GM23248 (cell line): ENCODE results near the gene CLDN14.

Experiments used
- EZH2 ChIP-seq: fragments of 200-600 bp; sonication (generic); IDR thresholded peaks from 2 replicates; pipeline ENCODE4 v1.6.1; 2018; ENCODE audit warnings: antibody characterized with exemption, mild to moderate bottlenecking; ENCODE audit not compliant: insufficient read depth, poor library complexity, severe bottlenecking
- EZH2phosphoT487 ChIP-seq: fragments of 200-600 bp; sonication (generic); IDR thresholded peaks from 2 replicates; pipeline ENCODE4 v1.6.1; 2018; ENCODE audit warnings: antibody characterized with exemption, moderate library complexity, mild to moderate bottlenecking, low read depth; ENCODE audit not compliant: insufficient read depth

DNA sequence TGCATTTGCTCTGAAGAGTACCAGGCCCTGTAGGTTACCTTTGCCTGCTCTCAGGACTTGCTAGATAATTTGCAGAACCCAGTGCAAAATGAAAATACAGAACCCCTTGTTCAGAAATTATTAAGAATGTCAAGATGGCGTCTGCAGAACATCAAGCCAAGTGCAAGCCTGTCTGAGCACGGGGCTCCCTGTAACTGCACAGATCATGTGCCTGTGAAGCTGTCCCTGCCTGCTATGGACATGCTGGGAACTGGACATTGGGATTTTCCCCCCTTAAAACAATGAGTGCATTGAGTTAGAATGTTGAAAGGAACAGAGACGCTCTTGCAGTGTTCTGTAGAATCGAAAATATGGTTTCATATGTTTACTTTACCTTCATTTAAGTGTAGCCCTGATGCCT lies 2.9 kb downstream of the CLDN14 start:
- TF ChIP-seq EZH2phosphoT487 (no peak), EZH2 (no peak)
